Measurements from ENCODE around the gene ADAMTS13. TPM values are rescaled to one million over a fixed set of nuclear protein-coding genes. Genes with fewer than 3 reads are reported as not detected.

ADAMTS13 gene
- total RNA-seq, 1 donor from 2014 or later = 2.0 TPM

GRCh38 chr9:133439337-133439736, 17.2 kb downstream of the ADAMTS13 start:
- H3K36me3 ChIP-seq (ENCODE audit: control insufficient read depth, insufficient read depth, low read length) = no peaks in the 10 kb centered on the region
- no peak overlapping the region for H3K4me3 ChIP-seq (ENCODE audit: low read depth, low read length)
- peaks cover 3% of the 10 kb centered on the region for H3K27me3 ChIP-seq (ENCODE audit: control insufficient read depth, insufficient read depth, low read length)
- TF ChIP-seq CTCF (IDR thresholded peaks at IDR 0.05; ENCODE audit: insufficient read depth, low read length, poor library complexity, severe bottlenecking) = no peak
- DNase-seq (ENCODE audit: low read depth) = no peak

GRCh38 chr9:133440874-133441273, 18.7 kb downstream of the ADAMTS13 start:
- TF ChIP-seq CTCF (IDR thresholded peaks at IDR 0.05; ENCODE audit: insufficient read depth, low read length, poor library complexity, severe bottlenecking) = no peak
- no peak for DNase-seq (ENCODE audit: low read depth)
- peaks cover 10% of the 10 kb centered on the region for H3K27me3 ChIP-seq (ENCODE audit: control insufficient read depth, insufficient read depth, low read length)

GRCh38 chr9:133441571-133441970, 19.4 kb downstream of the ADAMTS13 start:
- Histone ChIP-seq H3K4me3 (ENCODE audit: low read depth, low read length) (no peak overlapping the region), H3K27me3 (ENCODE audit: control insufficient read depth, insufficient read depth, low read length) (peaks cover 10% of the 10 kb centered on the region), H3K36me3 (ENCODE audit: control insufficient read depth, insufficient read depth, low read length) (no peaks in the 10 kb centered on the region)
- TF ChIP-seq CTCF (IDR thresholded peaks at IDR 0.05; ENCODE audit: insufficient read depth, low read length, poor library complexity, severe bottlenecking) = no peak
- no peak for DNase-seq (ENCODE audit: low read depth)

More at GRCh38 chr9:133440874-133441273, 18.7 kb downstream of the ADAMTS13 start:
- no peak overlapping the region for H3K4me3 ChIP-seq (ENCODE audit: low read depth, low read length)
- H3K36me3 ChIP-seq (ENCODE audit: control insufficient read depth, insufficient read depth, low read length) = no peaks in the 10 kb centered on the region

GRCh38 chr9:133443248-133443647, 21.1 kb downstream of the ADAMTS13 start:
- H3K36me3 ChIP-seq (ENCODE audit: control insufficient read depth, insufficient read depth, low read length) = no peaks in the 10 kb centered on the region
- TF ChIP-seq CTCF (IDR thresholded peaks at IDR 0.05; ENCODE audit: insufficient read depth, low read length, poor library complexity, severe bottlenecking) = no peak
- no peak overlapping the region for H3K4me3 ChIP-seq (ENCODE audit: low read depth, low read length)
- no peak for DNase-seq (ENCODE audit: low read depth)
- peaks cover 7% of the 10 kb centered on the region for H3K27me3 ChIP-seq (ENCODE audit: control insufficient read depth, insufficient read depth, low read length)

- no peaks in the 10 kb centered on the region for H3K36me3 ChIP-seq (ENCODE audit: control insufficient read depth, insufficient read depth, low read length)
- H3K27me3 ChIP-seq (ENCODE audit: control insufficient read depth, insufficient read depth, low read length) = peaks cover 11% of the 10 kb centered on the region
- no peak overlapping the region for H3K4me3 ChIP-seq (ENCODE audit: low read depth, low read length)
- no peak for DNase-seq (ENCODE audit: low read depth)
- TF ChIP-seq CTCF (IDR thresholded peaks at IDR 0.05; ENCODE audit: insufficient read depth, low read length, poor library complexity, severe bottlenecking) = no peak
Measured at GRCh38 chr9:133443982-133444381, 21.8 kb downstream of the ADAMTS13 start.

GRCh38 chr9:133445293-133445969, 23.3 kb downstream of the ADAMTS13 start:
- H3K36me3 ChIP-seq (ENCODE audit: control insufficient read depth, insufficient read depth, low read length) = no peaks in the 10 kb centered on the region
- no peak for DNase-seq (ENCODE audit: low read depth)
- no peak overlapping the region for H3K4me3 ChIP-seq (ENCODE audit: low read depth, low read length)
- H3K27me3 ChIP-seq (ENCODE audit: control insufficient read depth, insufficient read depth, low read length) = peaks cover 11% of the 10 kb centered on the region
- TF ChIP-seq CTCF (IDR thresholded peaks at IDR 0.05; ENCODE audit: insufficient read depth, low read length, poor library complexity, severe bottlenecking) = no peak
